HTERT RPE-1 (cell line): ENCODE measurements around the gene OR11G2.
"Not testable (repeated sequence)": the region's sequence is repeated elsewhere in the genome, so short reads cannot be mapped to it uniquely, and the experiment has no call there.

Source experiments
- in situ Hi-C: fragments of 300-500 bp; cut with MboI; formaldehyde crosslinking; loops from 4 replicates; pipeline ENCODE4 v1.14.3; 2020; ENCODE audit warnings: low sequenced_read_pairs

Gene OR11G2, protein sequence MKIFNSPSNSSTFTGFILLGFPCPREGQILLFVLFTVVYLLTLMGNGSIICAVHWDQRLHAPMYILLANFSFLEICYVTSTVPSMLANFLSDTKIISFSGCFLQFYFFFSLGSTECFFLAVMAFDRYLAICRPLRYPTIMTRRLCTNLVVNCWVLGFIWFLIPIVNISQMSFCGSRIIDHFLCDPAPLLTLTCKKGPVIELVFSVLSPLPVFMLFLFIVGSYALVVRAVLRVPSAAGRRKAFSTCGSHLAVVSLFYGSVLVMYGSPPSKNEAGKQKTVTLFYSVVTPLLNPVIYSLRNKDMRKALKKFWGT

DNA sequence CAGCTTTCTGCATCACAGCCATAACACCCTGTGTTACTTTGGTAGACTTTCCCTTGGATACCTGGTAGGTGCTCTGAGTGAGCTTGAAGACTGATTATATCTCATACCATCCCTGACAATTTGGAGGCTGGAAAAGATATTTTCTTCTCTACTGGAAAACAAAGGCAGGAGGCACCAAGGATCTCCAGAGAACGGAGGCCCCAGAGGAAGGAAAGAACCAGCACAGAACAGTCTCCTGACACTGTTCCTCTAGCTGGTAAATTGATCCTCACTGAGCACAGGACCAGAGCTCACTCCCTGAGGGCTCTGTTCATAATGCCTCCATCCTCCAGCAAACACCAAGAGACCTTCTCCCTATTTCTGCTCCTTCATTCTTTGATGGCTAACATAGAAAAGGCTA is at the start of gene OR11G2:
Gene OR11G2, plus strand, starts transcription at position 301 of the 400 bp plus-strand sequence. CDS start 6,542 bp downstream, outside the sequence.
- in situ Hi-C loops: no loop called here

GRCh38 chr14:20143911-20144310 is 46.8 kb upstream of the OR11G2 start:
- in situ Hi-C loops: no loop called here

DNA sequence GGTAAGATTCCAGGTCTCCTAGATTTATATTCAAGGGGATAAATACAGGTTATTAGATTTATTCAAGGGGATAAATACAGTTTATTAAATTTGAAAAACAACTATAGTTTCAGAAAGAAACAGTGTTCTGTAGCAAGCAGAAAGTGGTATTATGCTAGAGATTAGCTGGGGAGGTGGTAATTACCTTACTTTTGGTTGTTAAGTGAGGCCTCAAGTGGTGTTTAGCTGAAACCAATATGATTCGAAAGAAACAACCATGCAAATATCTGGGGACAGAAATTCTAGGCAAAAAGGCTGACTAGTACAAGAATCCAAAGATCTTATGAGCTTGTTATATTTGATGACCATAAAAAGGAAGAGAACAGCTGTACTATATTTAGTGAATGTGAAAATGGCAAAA is 45.9 kb upstream of the OR11G2 start:
- in situ Hi-C loops: no loop called here

- in situ Hi-C loops: no loop called here
Observed at GRCh38 chr14:20164462-20164861, 26.2 kb upstream of the OR11G2 start.

- in situ Hi-C loops: no loop called here
Observed at GRCh38 chr14:20167091-20167490, 23.6 kb upstream of the OR11G2 start.

DNA sequence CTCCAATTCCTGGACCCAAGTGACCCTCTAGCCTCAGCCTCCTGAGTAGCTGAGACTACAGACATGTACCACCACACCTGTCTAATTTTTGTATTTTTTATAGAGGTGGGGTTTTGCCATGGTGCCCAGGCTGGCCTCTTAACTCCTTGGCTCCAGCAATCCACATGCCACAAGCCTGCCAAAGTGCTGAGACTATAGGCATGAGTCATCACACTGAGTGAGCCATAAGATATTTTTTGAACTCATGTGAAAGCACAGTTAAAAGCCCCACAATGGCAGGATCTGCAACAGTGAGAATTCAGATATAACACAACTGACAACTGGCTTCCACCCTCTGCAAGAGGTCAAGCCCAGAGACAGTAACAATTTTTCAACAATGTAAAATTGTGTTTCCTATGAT is 20.8 kb upstream of the OR11G2 start:
- in situ Hi-C loops: not testable (repeated sequence)

- in situ Hi-C loops: not testable (repeated sequence)
Observed at GRCh38 chr14:20174205-20174604, 16.5 kb upstream of the OR11G2 start.

DNA sequence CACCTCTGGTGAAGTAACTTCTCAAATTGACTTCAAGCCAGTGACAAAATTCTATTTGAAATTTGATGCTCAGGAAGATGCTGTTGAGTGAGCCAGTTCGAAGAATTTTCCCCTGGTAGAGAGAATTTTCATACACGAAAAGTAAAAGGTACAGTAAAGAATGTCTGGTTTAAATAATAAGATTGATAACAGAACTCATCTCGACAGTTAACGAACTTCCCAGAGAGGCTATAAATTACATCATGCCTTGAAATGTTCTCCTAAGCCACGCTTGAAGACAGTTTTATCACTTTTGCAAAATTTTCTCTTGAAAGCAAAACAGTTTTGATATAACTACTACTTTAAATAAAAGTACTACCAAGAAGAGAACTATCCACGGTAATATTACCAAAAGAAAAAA is 14.4 kb upstream of the OR11G2 start:
- in situ Hi-C loops: no loop called here

- in situ Hi-C loops: no loop called here
Observed at GRCh38 chr14:20177433-20177974, 13.2 kb upstream of the OR11G2 start.

DNA sequence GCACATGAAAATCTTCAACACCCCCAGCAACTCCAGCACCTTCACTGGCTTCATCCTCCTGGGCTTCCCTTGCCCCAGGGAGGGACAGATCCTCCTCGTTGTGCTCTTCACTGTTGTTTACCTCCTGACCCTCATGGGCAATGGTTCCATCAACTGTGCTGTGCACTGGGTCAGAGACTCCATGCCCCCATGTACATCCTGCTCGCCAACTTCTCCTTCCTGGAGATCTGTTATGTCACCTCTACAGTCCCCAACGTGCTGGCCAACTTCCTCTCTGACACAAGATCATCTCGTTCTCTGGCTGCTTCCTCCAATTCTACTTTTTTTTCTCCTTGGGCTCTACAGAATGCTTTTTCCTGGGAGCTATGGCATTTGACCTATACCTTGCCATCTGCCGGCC is 11.5 kb upstream of the OR11G2 start:
- in situ Hi-C loops: no loop called here

GRCh38 chr14:20179880-20180279 is 10.8 kb upstream of the OR11G2 start:
- in situ Hi-C loops: no loop called here

DNA sequence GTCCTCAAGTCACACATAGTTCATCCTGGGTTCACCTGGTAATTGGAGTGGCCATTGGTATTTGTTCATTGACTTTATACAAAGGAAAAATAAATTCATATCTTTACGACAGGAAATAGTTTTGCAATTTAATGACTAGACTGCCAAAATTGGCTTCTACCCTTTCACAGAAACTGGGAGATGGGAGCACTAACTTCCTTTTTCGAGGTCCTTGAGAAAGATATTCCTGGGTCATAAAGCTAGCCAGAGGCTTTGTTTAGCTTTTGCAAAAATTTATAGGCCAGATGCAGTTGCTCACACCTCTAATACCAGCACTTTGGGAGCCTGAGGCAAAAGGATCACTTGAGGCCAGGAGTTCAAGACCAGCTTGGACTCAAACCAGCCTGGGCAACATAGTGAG is 10.2 kb upstream of the OR11G2 start:
- in situ Hi-C loops: no loop called here

DNA sequence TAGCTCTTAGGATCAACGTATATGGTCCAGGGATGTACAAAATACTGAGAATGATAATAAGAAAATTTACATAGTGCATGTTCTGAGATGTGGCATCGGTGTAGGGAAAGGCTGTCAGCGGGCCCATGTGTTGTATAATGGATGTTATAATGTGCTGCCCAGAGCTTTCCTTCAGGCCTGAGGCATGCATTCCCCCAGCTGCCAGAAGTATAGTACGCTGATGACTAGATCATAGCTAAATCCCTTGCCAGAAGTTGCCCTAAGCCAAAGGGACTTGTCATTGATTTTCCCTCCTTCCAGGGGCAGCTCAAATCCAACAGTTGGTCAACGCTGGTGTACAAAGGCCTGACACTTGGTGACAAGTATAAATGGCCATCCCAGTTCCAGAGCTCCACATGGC is 6.5 kb upstream of the OR11G2 start:
- in situ Hi-C loops: no loop called here

- in situ Hi-C loops: no loop called here
Observed at GRCh38 chr14:20191396-20191795, 700 bp downstream of the OR11G2 start.

GRCh38 chr14:20194101-20194500 is 3.4 kb downstream of the OR11G2 start:
- in situ Hi-C loops: no loop called here

GRCh38 chr14:20195170-20195569 is 4.5 kb downstream of the OR11G2 start:
- in situ Hi-C loops: not testable (repeated sequence)

- in situ Hi-C loops: no loop called here
Observed at GRCh38 chr14:20195911-20196310, 5.2 kb downstream of the OR11G2 start.

- in situ Hi-C loops: no loop called here
Observed at GRCh38 chr14:20197459-20197858, 6.8 kb downstream of the OR11G2 start.

DNA sequence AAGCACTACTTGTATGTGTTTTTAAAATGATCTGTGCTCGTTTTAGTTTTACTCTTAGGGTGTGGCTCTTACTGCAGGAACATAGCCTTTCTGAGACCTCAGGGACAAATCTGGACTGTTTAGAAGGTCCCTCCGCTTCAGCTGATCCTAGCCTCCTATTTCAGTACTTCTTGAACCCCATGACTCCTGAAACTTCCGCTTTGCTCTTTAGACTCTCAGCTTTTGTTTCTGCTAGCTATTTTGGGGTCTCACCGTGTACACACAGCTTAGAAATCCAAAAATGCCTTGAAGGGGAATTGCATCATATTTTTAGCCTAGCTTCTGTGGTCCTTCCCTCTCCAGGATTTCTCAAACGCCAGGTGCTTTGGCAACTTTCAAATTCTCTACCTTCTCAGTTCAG is 8.3 kb downstream of the OR11G2 start:
- in situ Hi-C loops: no loop called here

DNA sequence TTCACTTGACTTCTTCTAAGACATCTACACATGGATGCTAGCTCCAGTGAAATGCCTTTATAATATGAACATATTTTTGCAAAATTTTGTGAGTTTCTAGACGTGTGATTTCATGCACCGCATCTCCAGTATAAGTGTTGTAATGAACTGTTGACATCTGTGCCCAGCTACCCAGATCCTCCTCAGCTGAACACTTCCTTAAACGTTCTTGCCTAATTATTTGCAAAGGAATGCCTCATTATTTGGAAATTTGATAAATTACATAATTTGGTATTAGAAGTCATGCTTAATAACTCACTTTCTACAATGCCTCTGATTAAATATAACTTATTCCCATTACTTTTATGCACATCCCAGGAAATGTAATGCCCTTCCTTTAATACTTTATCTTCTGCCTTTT is 14.0 kb downstream of the OR11G2 start:
- in situ Hi-C loops: no loop called here

DNA sequence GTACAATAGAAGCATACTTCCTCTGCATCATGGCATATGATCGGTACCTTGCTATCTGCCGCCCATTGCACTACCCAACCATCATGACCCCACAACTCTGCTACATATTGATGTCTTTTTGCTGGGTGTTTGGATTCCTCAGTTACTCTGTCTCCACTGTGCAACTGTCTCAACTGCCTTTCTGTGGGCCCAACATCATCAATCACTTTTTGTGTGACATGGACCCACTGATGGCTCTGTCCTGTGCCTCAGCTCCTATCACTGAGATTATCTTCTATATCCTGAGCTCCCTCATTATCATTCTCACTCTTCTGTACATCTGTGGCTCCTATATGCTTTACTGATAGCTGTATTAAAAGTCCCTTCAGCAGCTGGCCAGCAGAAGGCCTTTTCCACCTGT is 18.9 kb downstream of the OR11G2 start:
- in situ Hi-C loops: no loop called here

- in situ Hi-C loops: not testable (repeated sequence)
Observed at GRCh38 chr14:20212406-20212805, 21.7 kb downstream of the OR11G2 start.

DNA sequence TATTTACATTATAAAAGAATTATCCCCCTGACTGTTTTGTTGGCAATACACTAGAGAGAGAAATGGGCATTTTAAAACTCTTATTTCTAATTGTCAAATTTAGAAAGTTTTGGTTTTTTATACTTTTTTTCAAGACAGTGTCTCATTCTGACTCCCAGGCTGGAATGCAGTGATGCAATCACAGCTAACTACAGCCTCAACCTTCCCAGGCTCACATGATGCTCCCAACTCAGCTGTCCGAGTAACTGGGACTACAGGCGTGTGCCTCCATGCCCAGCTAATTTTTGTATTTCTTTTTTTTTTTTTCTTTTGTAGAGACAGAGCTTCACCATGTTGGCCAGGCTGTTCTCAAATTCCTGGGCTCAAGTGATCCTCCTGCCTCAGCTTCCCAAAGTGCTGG is 24.5 kb downstream of the OR11G2 start:
- in situ Hi-C loops: no loop called here
